HS-27A (cell line): ENCODE measurements around the gene HOXA11.

Source experiments
- DNase-seq: peaks from one replicate; pipeline ENCODE4 v3.0.0-alpha.2; 2012; ENCODE audit warnings: low read depth, missing footprints

HOXA11 gene

GRCh38 chr7:27180431-27181420 is 4.3 kb downstream of the HOXA11 start:
- DNase-seq: no peak

- no peak for DNase-seq
These were observed 5.3 kb downstream of the HOXA11 start for GRCh38 chr7:27179503-27180430.

GRCh38 chr7:27179030-27179429 is 6.0 kb downstream of the HOXA11 start:
- DNase-seq: no peak

GRCh38 chr7:27178366-27178765 is 6.7 kb downstream of the HOXA11 start:
- DNase-seq: no peak

- no peak for DNase-seq
These were observed 7.2 kb downstream of the HOXA11 start for GRCh38 chr7:27177795-27178320.

GRCh38 chr7:27176962-27177794 is 7.9 kb downstream of the HOXA11 start:
- DNase-seq: no peak

GRCh38 chr7:27176524-27176845 is 8.5 kb downstream of the HOXA11 start:
- DNase-seq: no peak

GRCh38 chr7:27175626-27176523 is 9.2 kb downstream of the HOXA11 start:
- DNase-seq: no peak

- no peak for DNase-seq
These were observed 10.0 kb downstream of the HOXA11 start for GRCh38 chr7:27174874-27175625.

- no peak for DNase-seq
These were observed 10.8 kb downstream of the HOXA11 start, which contains the start of gene HOXA10 for GRCh38 chr7:27173956-27174873. TSS of gene HOXA10 (minus strand) at chr7:27174320. CDS start at chr7:27174306, 14 bp downstream.

- no peak for DNase-seq
These were observed 11.5 kb downstream of the HOXA11 start for GRCh38 chr7:27173511-27173955.

GRCh38 chr7:27172823-27173510 is 12.1 kb downstream of the HOXA11 start:
- DNase-seq: no peak

- DNase-seq: no peak
These were observed 12.7 kb downstream of the HOXA11 start for GRCh38 chr7:27172315-27172774.

GRCh38 chr7:27171637-27172314 is 13.3 kb downstream of the HOXA11 start:
- DNase-seq: no peak

GRCh38 chr7:27171325-27171636 is 13.8 kb downstream of the HOXA11 start:
- no peak for DNase-seq

- DNase-seq: no peak
These were observed 14.4 kb downstream of the HOXA11 start for GRCh38 chr7:27170426-27171324.
